ENCODE results near the gene SLC46A2.

GRCh38 chr9:112896131-112896530 is 5.5 kb upstream of the SLC46A2 start:
- TF ChIP-seq POLR2A (IDR thresholded peaks at IDR 0.05) (no peak), CTCF (IDR thresholded peaks at IDR 0.05) (no peak)

Data from lower leg skin (tissue), 3 donors.